HEK293T (cell line): ENCODE results near the gene STXBP4.

Experiments used
- CTCF ChIA-PET: fragments of 350-600 bp; formaldehyde crosslinking; extraction: SDS; loops from one replicate; lab custom pipeline; 2021; ENCODE audit warnings: antibody characterized with exemption, inconsistent platforms; lab: Yijun Ruan, JAX
- POLR2A ChIA-PET: fragments of 350-600 bp; formaldehyde crosslinking; extraction: SDS; loops from one replicate; lab custom pipeline; 2020; ENCODE audit warnings: antibody characterized with exemption, inconsistent platforms; lab: Yijun Ruan, JAX
- DNase-seq: peaks from one replicate; pipeline ENCODE4 v3.0.0; 2012; ENCODE audit warnings: mixed read lengths; ENCODE audit errors: extremely low spot score
- ARNT ChIP-seq: fragments of 450-650 bp; IDR thresholded peaks from 2 replicates; pipeline ENCODE4 v1.6.1; 2017; ENCODE audit warnings: mild to moderate bottlenecking
- BHLHE40 ChIP-seq: fragments of 450-650 bp; IDR thresholded peaks from 2 replicates; pipeline ENCODE4 v1.6.1; 2016; ENCODE audit warnings: mild to moderate bottlenecking, moderate library complexity, borderline replicate concordance
- CTBP1 ChIP-seq: fragments of 450-650 bp; IDR thresholded peaks from 2 replicates; pipeline ENCODE4 v1.6.1; 2016; ENCODE audit warnings: borderline replicate concordance
- ELF4 ChIP-seq: fragments of 450-650 bp; IDR thresholded peaks from 2 replicates; pipeline ENCODE4 v1.6.1; 2017; ENCODE audit warnings: antibody characterized with exemption
- FOXA1 ChIP-seq: fragments of 450-650 bp; IDR thresholded peaks from 2 replicates; pipeline ENCODE4 v1.6.1; 2016; ENCODE audit warnings: mild to moderate bottlenecking
- FOXK2 ChIP-seq: fragments of 450-650 bp; IDR thresholded peaks from 2 replicates; pipeline ENCODE4 v1.6.1; 2016; ENCODE audit warnings: mild to moderate bottlenecking
- FOXM1 ChIP-seq: fragments of 450-650 bp; IDR thresholded peaks from 2 replicates; pipeline ENCODE4 v1.6.1; 2017; ENCODE audit warnings: mild to moderate bottlenecking, borderline replicate concordance
- HDGF ChIP-seq: fragments of 450-650 bp; IDR thresholded peaks from 2 replicates; pipeline ENCODE4 v1.6.1; 2017; ENCODE audit warnings: antibody characterized with exemption, borderline replicate concordance
- L3MBTL2 ChIP-seq: fragments of 450-650 bp; conservative IDR thresholded peaks from 2 replicates; pipeline ENCODE4 v1.6.1; 2016; ENCODE audit warnings: mild to moderate bottlenecking
- LEF1 ChIP-seq: fragments of 450-650 bp; IDR thresholded peaks from 2 replicates; pipeline ENCODE4 v1.6.1; 2017; ENCODE audit warnings: mild to moderate bottlenecking, borderline replicate concordance
- NFRKB ChIP-seq: fragments of 450-650 bp; IDR thresholded peaks from 2 replicates; pipeline ENCODE4 v1.6.1; 2016; ENCODE audit warnings: mild to moderate bottlenecking, moderate library complexity
- PKNOX1 ChIP-seq: fragments of 450-650 bp; IDR thresholded peaks from 2 replicates; pipeline ENCODE4 v1.6.1; 2016
- SP1 ChIP-seq: fragments of 450-650 bp; IDR thresholded peaks from 2 replicates; pipeline ENCODE4 v1.6.1; 2017
- SUZ12 ChIP-seq: fragments of 450-650 bp; IDR thresholded peaks from 2 replicates; pipeline ENCODE4 v1.6.1; 2016; ENCODE audit warnings: mild to moderate bottlenecking
- TARDBP ChIP-seq: fragments of 450-650 bp; IDR thresholded peaks from 2 replicates; pipeline ENCODE4 v1.6.1; 2016
- ZNF384 ChIP-seq: fragments of 450-650 bp; IDR thresholded peaks from 2 replicates; pipeline ENCODE4 v1.6.1; 2016

Gene STXBP4

GRCh38 chr17:54956791-54957190 is 11.8 kb upstream of the STXBP4 start:
- CTCF ChIA-PET = no interaction called here

GRCh38 chr17:54967621-54968261 is 824 bp upstream of the STXBP4 start:
- TF ChIP-seq ZNF384 (peak; percentile 69), PKNOX1 (no peak)
- ChIA-PET POLR2A (interaction anchor here (0.6 to 0.8 kb wide), 2 partner anchors 10 to 35 kb away, joined by 3 read pairs; no protein-coding TSS in a partner anchor), CTCF (interaction anchor here (0.6 kb wide), 1 partner anchor 25 kb away, joined by 4 read pairs; no protein-coding TSS in a partner anchor)
- peak; percentile 36 for DNase-seq

More at GRCh38 chr17:54956791-54957190, 11.8 kb upstream of the STXBP4 start:
- TF ChIP-seq ELF4 (no peak), CTBP1 (no peak), ARNT (no peak), SP1 (no peak), HDGF (no peak), TARDBP (no peak), FOXA1 (no peak), FOXK2 (no peak), SUZ12 (no peak), PKNOX1 (no peak), ZNF384 (no peak), NFRKB (no peak), FOXM1 (no peak), L3MBTL2 (no peak), LEF1 (no peak), BHLHE40 (no peak)
- POLR2A ChIA-PET = no interaction called here
- DNase-seq = no peak

GRCh38 chr17:54968988-54969332 is 395 bp downstream of the STXBP4 start:
- POLR2A ChIA-PET = no interaction called here
- DNase-seq = peak; percentile 17
- no peak for TF ChIP-seq NFRKB
- peak; percentile 1; the same call in 1 of the 2 replicates for TF ChIP-seq L3MBTL2
- TF ChIP-seq ZNF384 = no peak
- CTCF ChIA-PET = interaction anchor here (0.6 kb wide), 1 partner anchor 99 kb away, joined by 3 read pairs; no protein-coding TSS in a partner anchor

- DNase-seq = no peak
- TF ChIP-seq LEF1 = no peak
- TF ChIP-seq ARNT = no peak
- peak; percentile 89 for TF ChIP-seq PKNOX1
- ChIA-PET CTCF (interaction anchor here (0.5 kb wide), 1 partner anchor 466 kb away, joined by 4 read pairs; no protein-coding TSS in a partner anchor), POLR2A (interaction anchor here (0.7 kb wide), 1 partner anchor 8 kb away, joined by 3 read pairs; no protein-coding TSS in a partner anchor)
Observed at GRCh38 chr17:54969658-54970572, 1.4 kb downstream of the STXBP4 start.

- CTCF ChIA-PET = no interaction called here
- TF ChIP-seq ARNT = no peak
- TF ChIP-seq FOXK2 = no peak
- no peak for TF ChIP-seq ZNF384
- no peak for TF ChIP-seq FOXA1
- TF ChIP-seq ELF4 = no peak
- TF ChIP-seq FOXM1 = no peak
- no peak for TF ChIP-seq L3MBTL2
- TF ChIP-seq SUZ12 = no peak
- no peak for TF ChIP-seq CTBP1
- TF ChIP-seq NFRKB = no peak
- no peak for TF ChIP-seq LEF1
- no peak for TF ChIP-seq HDGF
- POLR2A ChIA-PET = no interaction called here
- no peak for DNase-seq
Observed at GRCh38 chr17:54971147-54971546, 2.6 kb downstream of the STXBP4 start.

- POLR2A ChIA-PET = no interaction called here
- no peak for DNase-seq
- TF ChIP-seq ARNT (no peak), ELF4 (no peak), SUZ12 (no peak), ZNF384 (no peak), FOXM1 (no peak), BHLHE40 (no peak), PKNOX1 (no peak), L3MBTL2 (no peak), HDGF (no peak), LEF1 (no peak), FOXA1 (no peak), SP1 (no peak), TARDBP (no peak), CTBP1 (no peak), NFRKB (no peak)
- CTCF ChIA-PET = no interaction called here
Observed at GRCh38 chr17:54971901-54972300, 3.3 kb downstream of the STXBP4 start.
